Chondrocyte (in vitro differentiated cells): Measurements from ENCODE around the gene MLLT6. TPM values are rescaled to one million over a fixed set of nuclear protein-coding genes. Genes with fewer than 3 reads are reported as not detected.
A peak's percentile ranks its signal among the peaks of the same experiment; 100 is the strongest.

Experiments
- DNase-seq: peaks from one replicate; pipeline ENCODE4 v3.0.0; 2021; ENCODE audit warnings: mixed read lengths, low spot score
- H3K27ac Mint-ChIP-seq: one replicate; pipeline ENCODE4 v1.8.0; 2021; ENCODE audit warnings: mild to moderate bottlenecking, moderate library complexity, mixed read lengths; ENCODE audit not compliant: unreplicated experiment
- H3K27me3 Mint-ChIP-seq: 2 replicates; pipeline ENCODE4 v1.8.0; 2021; ENCODE audit warnings: low read depth, mixed read lengths
- H3K36me3 Mint-ChIP-seq: 2 replicates; pipeline ENCODE4 v1.8.0; 2021; ENCODE audit warnings: low read depth, mixed read lengths
- H3K4me1 Mint-ChIP-seq: 2 replicates; pipeline ENCODE4 v1.8.0; 2021; ENCODE audit warnings: low read depth, mild to moderate bottlenecking, mixed read lengths
- H3K4me3 Mint-ChIP-seq: one replicate; pipeline ENCODE4 v1.8.0; 2021; ENCODE audit warnings: mild to moderate bottlenecking, moderate library complexity, mixed read lengths; ENCODE audit not compliant: unreplicated experiment
- H3K9me3 Mint-ChIP-seq: 2 replicates; pipeline ENCODE4 v1.8.0; 2021; ENCODE audit warnings: low read depth, mixed read lengths
- CTCF ChIP-seq: fragments of 200-600 bp; sonication (generic); IDR thresholded peaks from 2 replicates; pipeline ENCODE4 v1.5.0; 2021; ENCODE audit warnings: antibody characterized with exemption, mild to moderate bottlenecking, moderate library complexity
- total RNA-seq: library from RNA; stranded (reverse); gene quantifications from 3 replicates; pipeline ENCODE4 v1.2.1, GENCODE V29; 2021

MLLT6 gene
- total RNA-seq, 1 donor from 2014 or later: 50.0 TPM

GRCh38 chr17:38716368-38717005 is 11.4 kb downstream of the MLLT6 start:
- H3K27me3 Mint-ChIP-seq: no peaks in the 10 kb centered on the region
- H3K4me3 Mint-ChIP-seq: no peak overlapping the region
- H3K4me1 Mint-ChIP-seq: no peaks in the 10 kb centered on the region
- H3K9me3 Mint-ChIP-seq: no peaks in the 10 kb centered on the region
- DNase-seq: no peak
- H3K36me3 Mint-ChIP-seq: peaks cover 17% of the 10 kb centered on the region
- no peak for TF ChIP-seq CTCF
- no peak overlapping the region for H3K27ac Mint-ChIP-seq

- Mint-ChIP-seq H3K4me1 (no peaks in the 10 kb centered on the region), H3K4me3 (no peak overlapping the region), H3K27ac (no peak overlapping the region), H3K36me3 (peaks cover 14% of the 10 kb centered on the region), H3K27me3 (no peaks in the 10 kb centered on the region), H3K9me3 (no peaks in the 10 kb centered on the region)
- no peak for DNase-seq
- no peak for TF ChIP-seq CTCF
These were observed 12.2 kb downstream of the MLLT6 start for GRCh38 chr17:38717139-38717745.

GRCh38 chr17:38719289-38719942 is 14.3 kb downstream of the MLLT6 start:
- no peaks in the 10 kb centered on the region for H3K27me3 Mint-ChIP-seq
- no peak overlapping the region for H3K4me3 Mint-ChIP-seq
- peaks cover 9% of the 10 kb centered on the region for H3K36me3 Mint-ChIP-seq
- H3K4me1 Mint-ChIP-seq: peaks cover 4% of the 10 kb centered on the region
- TF ChIP-seq CTCF: no peak
- DNase-seq: no peak
- no peak overlapping the region for H3K27ac Mint-ChIP-seq
- no peaks in the 10 kb centered on the region for H3K9me3 Mint-ChIP-seq

GRCh38 chr17:38719943-38720641 is 15.0 kb downstream of the MLLT6 start:
- Mint-ChIP-seq H3K27ac (no peak overlapping the region), H3K9me3 (no peaks in the 10 kb centered on the region), H3K27me3 (no peaks in the 10 kb centered on the region), H3K36me3 (peaks cover 7% of the 10 kb centered on the region), H3K4me1 (peaks cover 7% of the 10 kb centered on the region), H3K4me3 (no peak overlapping the region)
- DNase-seq: peak; percentile 89
- no peak for TF ChIP-seq CTCF

GRCh38 chr17:38720941-38721340 is 15.9 kb downstream of the MLLT6 start:
- Mint-ChIP-seq H3K4me1 (peaks cover 7% of the 10 kb centered on the region), H3K27ac (no peak overlapping the region), H3K9me3 (no peaks in the 10 kb centered on the region), H3K27me3 (no peaks in the 10 kb centered on the region), H3K36me3 (peaks cover 5% of the 10 kb centered on the region), H3K4me3 (no peak overlapping the region)
- no peak for TF ChIP-seq CTCF
- DNase-seq: no peak
